ENCODE data around the gene GREB1. TPM values are rescaled to one million over a fixed set of nuclear protein-coding genes. Genes with fewer than 3 reads are reported as not detected.

GREB1 gene
- total RNA-seq, 1 experiment from 2014 or later: 2.7 TPM

DNA sequence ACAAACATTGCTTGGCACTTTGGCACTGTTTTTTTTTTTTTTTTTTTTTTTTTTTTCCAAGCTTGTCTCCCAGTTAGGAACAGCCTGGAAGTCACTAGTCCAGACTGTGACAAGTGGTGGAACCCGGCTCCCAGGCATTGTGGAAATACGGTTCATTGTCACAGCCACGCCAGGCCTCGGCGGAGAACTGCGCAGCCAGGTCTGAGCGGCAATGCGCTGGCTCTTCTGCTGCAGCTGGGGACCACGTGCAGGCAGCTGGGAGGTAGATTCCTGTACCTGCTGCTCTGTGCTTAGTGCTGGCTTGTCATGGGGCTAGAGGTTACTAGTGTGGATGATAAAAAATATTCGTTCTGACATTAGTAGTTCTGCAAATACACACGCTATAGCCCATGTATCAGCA lies 131.2 kb downstream of the GREB1 start:
- Histone ChIP-seq H3K36me3 (no peaks in the 10 kb centered on the region), H3K4me3 (no peak overlapping the region), H3K27me3 (no peaks in the 10 kb centered on the region), H3K9me3 (peaks cover 16% of the 10 kb centered on the region)
- no peak for DNase-seq

DNA sequence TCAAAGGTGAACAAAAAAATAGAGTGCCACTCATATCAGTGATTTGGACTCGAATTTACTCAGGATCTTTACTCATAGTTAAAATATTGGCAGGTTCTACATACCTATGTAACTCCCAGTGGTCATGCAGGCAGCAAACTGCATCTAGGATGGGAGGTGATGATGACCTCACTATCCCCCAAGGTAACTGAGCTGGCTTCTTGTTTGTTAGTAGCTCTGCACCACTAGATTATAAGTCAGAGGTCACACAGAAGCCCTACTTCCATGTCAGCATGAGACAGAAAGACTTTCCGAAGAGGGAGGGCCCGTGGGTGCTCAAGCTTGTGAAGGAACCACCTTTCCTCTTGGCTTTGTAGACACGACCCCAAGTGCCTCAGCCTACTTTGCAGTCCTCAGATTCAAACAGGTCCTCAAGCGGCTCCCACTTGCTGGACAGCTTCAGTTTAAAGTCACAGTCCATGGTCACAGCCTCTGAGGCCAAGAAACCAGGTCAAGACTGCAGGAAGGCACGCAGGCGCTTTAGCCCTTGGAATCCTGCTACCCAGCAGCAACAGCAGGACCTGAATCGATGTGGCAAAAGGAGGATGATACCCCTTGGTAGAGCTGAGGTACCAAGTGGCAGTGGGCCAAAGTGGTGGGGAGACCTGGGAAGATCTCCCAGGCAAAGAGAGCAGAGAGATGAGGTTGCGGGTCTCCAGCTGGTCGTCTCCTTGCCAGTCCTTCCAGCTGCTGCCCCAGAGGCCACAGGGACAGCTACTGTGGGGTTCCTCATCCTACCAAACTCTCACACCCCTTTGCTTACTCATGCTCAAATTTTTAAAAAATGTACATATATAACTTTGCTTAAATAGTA lies 131.9 kb downstream of the GREB1 start:
- Histone ChIP-seq H3K36me3 (no peaks in the 10 kb centered on the region), H3K4me3 (no peak overlapping the region), H3K27me3 (no peaks in the 10 kb centered on the region), H3K9me3 (peaks cover 16% of the 10 kb centered on the region)
- DNase-seq: no peak

DNA sequence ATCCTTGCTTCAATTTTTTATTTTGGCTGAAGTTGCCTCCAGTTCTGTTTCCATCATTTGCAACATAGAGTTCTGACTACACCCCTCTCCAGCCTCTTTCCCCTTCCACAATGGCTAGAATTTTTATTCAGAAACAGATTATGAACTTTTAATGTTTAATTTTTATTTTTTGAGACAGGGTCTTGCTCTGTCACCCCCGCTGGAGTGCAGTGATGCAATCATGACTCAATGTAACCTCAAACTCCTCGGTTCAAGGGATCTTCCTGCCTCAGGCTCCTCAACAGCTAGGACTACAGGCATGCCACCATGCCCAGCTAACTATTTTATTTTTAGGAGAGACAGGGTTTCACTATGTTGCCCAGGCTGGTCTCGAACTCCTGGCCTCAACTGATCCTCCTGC lies 133.3 kb downstream of the GREB1 start:
- Histone ChIP-seq H3K9me3 (peaks cover 12% of the 10 kb centered on the region), H3K27me3 (no peaks in the 10 kb centered on the region), H3K4me3 (no peak overlapping the region), H3K36me3 (no peaks in the 10 kb centered on the region)
- no peak for DNase-seq

GRCh38 chr2:11667866-11668637 lies 134.2 kb downstream of the GREB1 start:
- DNase-seq: no peak
- Histone ChIP-seq H3K4me3 (no peak overlapping the region), H3K9me3 (peaks cover 3% of the 10 kb centered on the region), H3K27me3 (no peaks in the 10 kb centered on the region), H3K36me3 (no peaks in the 10 kb centered on the region)

DNA sequence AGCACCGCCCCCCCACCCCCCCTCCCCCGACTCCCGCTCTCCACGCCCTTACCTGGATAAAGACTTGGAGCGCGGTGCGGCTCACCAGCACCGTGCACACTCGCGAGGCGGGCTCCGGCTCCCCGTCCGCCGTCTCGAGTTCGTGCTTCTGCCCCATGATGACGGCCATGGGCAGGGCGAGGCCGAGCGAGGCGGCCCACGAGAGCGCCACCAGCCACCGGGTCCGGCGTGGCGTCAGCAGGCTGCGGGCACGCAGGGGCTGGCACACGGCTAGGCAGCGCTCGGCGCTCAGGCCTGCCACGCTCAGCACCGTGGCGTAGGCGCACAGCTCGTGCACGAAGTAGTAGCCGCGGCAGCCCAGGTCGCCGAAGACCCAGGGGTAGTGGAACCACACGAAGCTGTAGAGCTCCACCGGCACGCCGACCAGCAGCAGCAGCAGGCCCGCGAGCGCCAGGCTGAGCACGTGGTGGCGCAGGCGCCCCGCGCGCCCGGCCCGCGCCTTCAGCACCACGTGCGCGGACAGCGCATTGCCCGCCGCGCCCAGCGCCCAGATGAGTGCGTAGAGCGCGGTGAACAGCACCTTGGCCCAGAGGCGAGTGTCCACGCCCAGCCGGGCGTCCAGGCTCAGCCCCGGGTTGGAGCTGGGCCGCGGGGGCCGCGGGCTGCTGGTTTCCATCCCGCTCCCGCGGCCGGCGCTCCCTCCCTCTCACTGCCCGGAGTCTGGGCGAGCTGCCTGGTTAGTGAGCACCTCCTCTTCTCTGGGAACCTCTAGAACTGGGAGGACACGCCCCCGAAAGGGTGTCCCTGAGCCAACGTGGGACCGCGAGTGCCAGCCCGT lies 135.8 kb downstream of the GREB1 start, which contains the start of gene NTSR2:
Gene NTSR2 (minus strand): TSS at position 742 of the 838 bp plus-strand sequence. CDS start 66 bp downstream, at position 676.
- Histone ChIP-seq H3K27me3 (no peaks in the 10 kb centered on the region), H3K9me3 (no peaks in the 10 kb centered on the region), H3K36me3 (no peaks in the 10 kb centered on the region), H3K4me3 (no peak within 1 kb of the TSS)
- peak; percentile 79 for DNase-seq

DNA sequence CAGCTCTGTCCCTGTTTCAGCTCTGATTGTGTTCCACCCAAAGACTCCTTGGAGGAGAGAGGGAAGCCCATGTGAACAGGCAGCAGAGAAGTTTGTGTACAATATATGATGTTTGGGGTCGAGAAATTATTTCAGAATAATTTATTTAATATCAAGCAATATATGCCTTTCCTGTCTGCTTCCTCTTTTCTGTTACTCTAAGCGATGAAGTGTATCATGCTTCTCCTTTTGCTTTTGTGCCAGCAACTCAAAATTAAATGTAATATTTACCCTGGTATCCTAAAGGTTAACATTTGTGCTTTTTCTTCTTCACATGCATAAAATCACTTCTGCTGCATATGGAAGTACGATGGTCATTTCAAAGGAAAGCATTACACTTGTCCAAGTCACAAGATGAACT lies 138.6 kb downstream of the GREB1 start:
- no peak overlapping the region for H3K4me3 ChIP-seq
- no peaks in the 10 kb centered on the region for H3K36me3 ChIP-seq
- no peaks in the 10 kb centered on the region for H3K9me3 ChIP-seq
- no peak for DNase-seq
- no peaks in the 10 kb centered on the region for H3K27me3 ChIP-seq

DNA sequence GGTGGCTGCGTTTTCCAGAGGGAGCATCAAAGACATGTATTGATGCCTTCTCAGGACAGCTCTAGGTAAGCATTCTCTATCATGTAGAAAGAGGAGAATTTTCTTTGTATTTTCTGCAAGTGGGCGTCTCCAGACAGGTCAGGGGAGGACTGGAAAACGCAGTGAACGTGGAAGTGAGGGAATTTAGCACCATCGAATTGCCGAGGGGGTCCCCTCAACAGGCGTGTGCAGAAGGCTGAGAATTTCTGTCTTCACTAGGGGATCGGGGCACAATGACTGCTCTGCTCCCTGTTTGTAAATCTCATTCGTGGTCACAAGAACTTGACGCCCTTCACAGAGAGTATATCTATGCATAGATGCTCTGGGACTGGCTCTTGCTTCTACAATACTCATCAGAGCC lies 141.1 kb downstream of the GREB1 start:
- Histone ChIP-seq H3K36me3 (no peaks in the 10 kb centered on the region), H3K4me3 (no peak overlapping the region), H3K27me3 (no peaks in the 10 kb centered on the region), H3K9me3 (no peaks in the 10 kb centered on the region)
- DNase-seq: no peak

GRCh38 chr2:11675423-11676112 lies 141.7 kb downstream of the GREB1 start:
- Histone ChIP-seq H3K27me3 (no peaks in the 10 kb centered on the region), H3K9me3 (no peaks in the 10 kb centered on the region), H3K36me3 (no peaks in the 10 kb centered on the region), H3K4me3 (no peak overlapping the region)
- no peak for DNase-seq

DNA sequence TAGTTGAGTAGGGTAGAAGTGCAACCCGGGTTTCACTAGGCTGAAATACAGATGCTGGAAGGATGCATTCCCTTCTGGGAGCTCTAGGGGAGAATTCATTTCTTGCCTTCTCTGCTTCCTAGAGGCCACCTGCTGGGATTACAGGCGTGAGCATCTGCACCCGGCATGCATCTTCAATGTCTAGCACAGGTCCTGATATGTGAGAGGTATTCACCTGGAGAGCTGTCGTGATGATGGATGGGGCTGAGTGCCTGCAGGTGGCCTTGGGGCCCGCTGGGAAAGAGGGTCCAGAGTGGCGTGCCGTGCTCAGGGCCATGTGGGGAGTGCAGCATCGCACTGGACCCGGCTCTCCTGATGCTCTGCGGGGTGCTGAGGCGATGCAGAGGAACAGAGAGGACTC lies 142.8 kb downstream of the GREB1 start:
- no peak overlapping the region for H3K4me3 ChIP-seq
- no peaks in the 10 kb centered on the region for H3K27me3 ChIP-seq
- H3K36me3 ChIP-seq: no peaks in the 10 kb centered on the region
- H3K9me3 ChIP-seq: no peaks in the 10 kb centered on the region
- DNase-seq: no peak

DNA sequence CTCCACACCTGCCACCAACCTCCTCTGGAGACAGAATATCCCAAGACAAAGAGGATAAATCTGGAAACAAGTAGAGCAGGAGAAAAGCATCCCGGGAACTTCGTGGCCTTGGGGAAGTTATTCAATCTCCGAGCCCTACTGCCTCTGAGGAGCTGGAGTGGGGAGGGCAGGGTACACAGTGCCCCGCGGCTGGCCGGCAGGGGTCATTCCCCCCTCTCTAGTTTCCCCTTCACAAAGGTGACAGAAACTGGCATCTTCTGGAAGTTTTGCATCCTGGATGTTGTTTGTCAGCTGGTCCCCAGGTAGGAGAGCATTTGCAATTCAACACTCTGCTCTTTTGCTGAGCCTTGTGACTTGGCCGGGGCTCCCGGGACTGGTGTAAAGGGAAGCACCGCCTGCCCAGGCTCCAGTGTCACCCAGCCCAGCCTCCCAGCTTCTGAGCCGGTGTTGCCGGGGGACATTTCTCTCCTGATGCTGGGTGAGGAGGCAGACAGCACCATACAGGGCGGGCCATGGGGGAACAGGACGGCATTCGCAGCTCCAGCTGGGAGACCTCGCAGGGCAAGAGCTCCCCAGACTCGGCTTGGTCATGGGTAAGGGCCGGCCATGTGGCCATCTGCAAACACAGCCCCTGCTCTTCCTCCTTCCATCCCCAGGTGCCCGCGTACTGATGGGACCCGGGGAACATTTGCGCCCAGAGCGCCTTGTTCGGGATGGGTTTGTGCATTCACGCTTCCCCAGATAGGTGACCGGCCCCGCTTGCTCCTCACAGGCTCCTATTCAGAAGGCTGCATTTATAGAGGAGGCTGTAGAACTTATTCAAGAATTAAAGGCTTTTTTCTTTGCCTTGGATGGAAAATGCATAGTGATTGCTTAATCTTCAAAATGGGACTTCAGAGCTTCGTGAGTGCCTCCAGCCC lies 143.6 kb downstream of the GREB1 start:
- DNase-seq: no peak
- no peaks in the 10 kb centered on the region for H3K36me3 ChIP-seq
- H3K9me3 ChIP-seq: no peaks in the 10 kb centered on the region
- no peak overlapping the region for H3K4me3 ChIP-seq
- H3K27me3 ChIP-seq: no peaks in the 10 kb centered on the region

GRCh38 chr2:11678306-11678960 lies 144.6 kb downstream of the GREB1 start:
- H3K36me3 ChIP-seq: no peaks in the 10 kb centered on the region
- no peaks in the 10 kb centered on the region for H3K9me3 ChIP-seq
- no peak overlapping the region for H3K4me3 ChIP-seq
- no peak for DNase-seq
- H3K27me3 ChIP-seq: no peaks in the 10 kb centered on the region

GRCh38 chr2:11679016-11679415 lies 145.2 kb downstream of the GREB1 start:
- no peak overlapping the region for H3K4me3 ChIP-seq
- H3K9me3 ChIP-seq: no peaks in the 10 kb centered on the region
- no peaks in the 10 kb centered on the region for H3K27me3 ChIP-seq
- DNase-seq: no peak
- no peaks in the 10 kb centered on the region for H3K36me3 ChIP-seq

DNA sequence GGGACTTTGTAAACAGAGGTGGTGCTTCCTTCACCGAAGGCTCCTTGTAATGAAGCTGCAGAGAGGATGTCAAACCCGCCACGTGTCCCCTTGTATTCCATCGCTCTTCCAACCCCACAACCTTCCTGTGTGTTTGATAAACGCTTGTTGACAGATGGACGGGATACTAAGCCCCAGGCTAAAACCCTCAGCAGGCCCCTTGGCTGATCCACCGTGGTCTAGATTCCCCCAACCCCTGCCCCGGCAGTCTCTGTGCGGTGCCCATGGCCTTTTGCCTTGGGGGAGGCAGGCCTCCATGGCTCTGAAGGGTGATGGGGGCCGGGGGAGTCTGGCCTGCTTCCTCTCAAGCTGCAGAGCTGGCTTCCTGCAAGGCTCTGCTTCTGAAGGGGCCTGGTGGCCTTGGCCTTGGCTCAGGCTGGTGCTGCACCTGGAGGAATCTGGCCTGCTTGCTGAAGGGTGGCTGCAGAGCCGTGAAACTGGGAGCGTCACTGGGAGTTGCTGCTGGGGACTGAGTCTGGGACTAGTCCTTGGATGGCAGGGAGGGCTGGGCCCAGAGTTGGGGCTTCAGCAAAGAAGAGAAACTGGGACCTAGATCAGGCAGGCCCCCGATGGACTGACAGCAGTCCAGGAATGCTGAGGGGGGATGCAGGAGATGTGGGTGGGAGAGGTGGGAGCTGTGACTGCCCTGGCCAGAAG lies 145.8 kb downstream of the GREB1 start:
- H3K9me3 ChIP-seq: no peaks in the 10 kb centered on the region
- H3K27me3 ChIP-seq: no peaks in the 10 kb centered on the region
- no peaks in the 10 kb centered on the region for H3K36me3 ChIP-seq
- DNase-seq: no peak
- no peak overlapping the region for H3K4me3 ChIP-seq

GRCh38 chr2:11680182-11680900 lies 146.5 kb downstream of the GREB1 start:
- peak; percentile 87 for DNase-seq
- Histone ChIP-seq H3K4me3 (no peak overlapping the region), H3K36me3 (no peaks in the 10 kb centered on the region), H3K9me3 (no peaks in the 10 kb centered on the region), H3K27me3 (no peaks in the 10 kb centered on the region)
